GM19455 (cell line): ENCODE measurements around the gene ZNF142.

ENCODE experiments used
- ATAC-seq: cut with Tn5 transposase; IDR thresholded peaks from one replicate; pipeline ENCODE4 v1.9.1; 2021; ENCODE audit not compliant: unreplicated experiment

The ZNF142 gene

GRCh38 chr2:218605432-218605831, 54.0 kb downstream of the ZNF142 start:
- no peak for ATAC-seq
